NCI-H1092 treated with DMSO at 0.1 percent for 48 hours (cell line): ENCODE data around the gene CD3G.
"Not testable (repeated sequence)": the region's sequence is repeated elsewhere in the genome, so short reads cannot be mapped to it uniquely, and the experiment has no call there.

ENCODE experiments used
- DNase-seq: peaks from one replicate; lab custom pipeline; 2025; lab: John Stamatoyannopoulos, UW

Gene CD3G

DNA sequence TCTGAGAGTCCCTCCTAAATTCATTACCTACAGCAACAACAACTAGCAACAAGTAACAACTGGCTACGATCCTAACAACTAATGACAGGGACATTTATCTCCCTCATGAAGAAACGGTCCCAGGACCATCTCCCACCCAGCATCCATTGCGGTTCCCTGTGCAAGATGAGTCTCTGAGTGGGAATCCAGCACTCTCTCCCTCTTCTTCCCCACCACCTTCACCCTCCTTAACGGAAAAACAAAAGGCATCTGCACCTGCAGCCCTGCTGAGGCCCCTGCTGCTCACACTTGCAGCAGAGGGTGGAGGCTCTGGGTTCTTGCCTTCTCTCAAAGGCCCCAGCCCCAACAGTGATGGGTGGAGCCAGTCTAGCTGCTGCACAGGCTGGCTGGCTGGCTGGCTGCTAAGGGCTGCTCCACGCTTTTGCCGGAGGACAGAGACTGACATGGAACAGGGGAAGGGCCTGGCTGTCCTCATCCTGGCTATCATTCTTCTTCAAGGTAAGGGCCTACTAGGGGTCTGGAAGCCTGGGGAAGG is at the start of gene CD3G:
Gene CD3G, plus strand, starts transcription at position 364 of the 535 bp plus-strand sequence. Its CDS starts 80 bp downstream, at position 444.
- no peak for DNase-seq

DNA sequence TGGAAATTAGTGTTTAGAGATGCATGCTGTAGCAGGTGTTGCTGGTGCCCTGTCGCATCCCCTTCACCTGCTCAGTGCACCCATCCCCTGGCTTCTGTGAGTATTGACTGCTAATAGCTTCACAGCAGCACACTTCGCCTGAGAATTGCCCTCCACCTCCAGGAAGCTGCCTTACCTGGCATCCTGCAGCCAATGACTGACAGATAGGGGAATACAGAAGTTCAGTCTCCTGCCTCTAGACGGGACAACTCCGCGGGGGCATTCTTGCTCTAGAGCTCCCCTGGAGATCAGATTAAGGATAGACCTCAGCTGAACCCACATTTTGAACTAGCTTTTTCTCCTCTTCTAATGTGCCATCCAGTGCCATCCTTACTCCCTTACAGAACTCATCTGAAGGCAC is 48.9 kb upstream of the CD3G start:
- DNase-seq = no peak

DNA sequence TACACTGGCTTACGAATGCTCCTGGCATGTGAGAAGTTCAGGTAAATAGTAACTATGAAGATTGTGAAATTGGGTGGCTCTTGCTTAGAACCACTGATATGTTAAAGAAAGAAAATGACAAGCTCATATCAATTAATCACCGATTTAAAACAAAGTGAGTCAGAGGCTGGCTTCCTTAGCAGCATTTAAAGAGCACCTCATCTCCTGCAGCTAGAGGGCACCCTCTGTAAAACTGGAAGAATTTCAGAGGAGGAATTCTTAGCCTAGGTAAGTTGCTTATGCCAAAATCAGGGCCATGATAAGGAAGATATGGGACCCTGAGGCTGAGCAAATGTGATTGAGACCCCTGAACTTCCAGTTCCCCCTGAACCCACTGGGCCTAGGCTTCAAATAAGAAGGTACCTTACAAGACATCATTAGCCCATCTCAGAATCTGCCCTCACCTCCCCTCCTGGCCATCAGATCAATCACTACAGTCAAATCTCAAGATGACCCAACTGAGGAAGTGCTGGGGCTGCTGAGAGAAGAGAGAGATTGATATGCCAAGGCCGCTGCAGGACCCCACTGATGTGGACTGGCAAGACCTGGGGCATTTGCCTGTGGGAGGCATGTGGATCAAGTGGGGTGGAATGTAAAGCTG is 48.2 kb upstream of the CD3G start:
- no peak for DNase-seq

DNA sequence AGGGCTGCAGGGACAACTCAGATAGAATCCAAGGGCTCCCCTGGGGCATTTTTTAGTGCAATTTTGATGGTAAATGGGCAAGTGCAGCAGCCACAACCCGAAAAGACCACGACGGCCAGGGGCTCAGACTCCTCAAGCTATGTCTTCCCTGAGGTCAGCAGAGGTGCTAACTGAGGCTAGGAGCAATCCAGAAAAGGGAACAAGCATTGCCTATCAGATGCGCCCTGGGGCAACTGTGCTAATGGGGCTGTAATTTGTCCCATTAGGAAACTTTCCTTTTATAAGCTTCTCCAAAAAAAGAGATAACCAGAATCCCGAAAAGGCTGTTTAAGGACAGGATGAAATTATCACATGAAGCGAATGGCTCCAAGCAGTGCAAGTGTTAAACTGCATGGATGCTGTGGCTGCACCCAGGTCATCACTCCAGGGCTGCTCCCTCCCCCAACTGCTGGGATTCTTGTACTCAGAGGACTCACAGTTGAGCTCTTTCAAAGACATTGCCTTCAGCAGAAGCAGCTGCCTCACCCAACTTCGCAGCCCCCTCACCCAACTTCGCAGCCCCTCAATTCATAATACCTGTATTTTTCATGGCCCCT is 42.4 kb upstream of the CD3G start:
- no peak for DNase-seq

DNA sequence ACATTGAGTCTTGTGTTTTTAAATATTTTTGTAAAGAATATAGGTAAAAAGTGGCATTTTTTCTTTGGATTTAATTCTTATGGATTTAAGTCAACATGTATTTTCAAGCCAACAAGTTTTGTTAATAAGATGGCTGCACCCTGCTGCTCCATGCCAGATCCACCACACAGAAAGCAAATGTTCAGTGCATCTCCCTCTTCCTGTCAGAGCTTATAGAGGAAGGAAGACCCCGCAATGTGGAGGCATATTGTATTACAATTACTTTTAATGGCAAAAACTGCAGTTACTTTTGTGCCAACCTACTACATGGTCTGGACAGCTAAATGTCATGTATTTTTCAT is 39.9 kb upstream of the CD3G start:
- DNase-seq = no peak

DNA sequence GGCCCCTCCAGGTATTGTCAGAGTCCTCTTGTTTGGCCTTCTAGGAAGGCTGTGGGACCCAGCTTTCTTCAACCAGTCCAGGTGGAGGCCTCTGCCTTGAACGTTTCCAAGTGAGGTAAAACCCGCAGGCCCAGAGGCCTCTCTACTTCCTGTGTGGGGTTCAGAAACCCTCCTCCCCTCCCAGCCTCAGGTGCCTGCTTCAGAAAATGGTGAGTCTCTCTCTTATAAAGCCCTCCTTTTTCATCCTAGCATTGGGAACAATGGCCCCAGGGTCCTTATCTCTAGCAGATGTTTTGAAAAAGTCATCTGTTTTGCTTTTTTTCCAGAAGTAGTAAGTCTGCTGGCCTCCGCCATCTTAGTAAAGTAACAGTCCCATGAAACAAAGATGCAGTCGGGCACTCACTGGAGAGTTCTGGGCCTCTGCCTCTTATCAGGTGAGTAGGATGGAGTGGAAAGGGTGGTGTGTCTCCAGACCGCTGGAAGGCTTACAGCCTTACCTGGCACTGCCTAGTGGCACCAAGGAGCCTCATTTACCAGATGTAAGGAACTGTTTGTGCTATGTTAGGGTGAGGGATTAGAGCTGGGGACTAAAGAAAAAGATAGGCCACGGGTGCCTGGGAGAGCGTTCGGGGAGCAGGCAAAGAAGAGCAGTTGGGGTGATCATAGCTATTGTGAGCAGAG is 39.4 kb upstream of the CD3G start, which contains the start of gene CD3E:
Gene CD3E, plus strand, starts transcription at position 163 of the 681 bp plus-strand sequence. Its CDS starts 223 bp downstream, at position 386.
- DNase-seq = no peak

DNA sequence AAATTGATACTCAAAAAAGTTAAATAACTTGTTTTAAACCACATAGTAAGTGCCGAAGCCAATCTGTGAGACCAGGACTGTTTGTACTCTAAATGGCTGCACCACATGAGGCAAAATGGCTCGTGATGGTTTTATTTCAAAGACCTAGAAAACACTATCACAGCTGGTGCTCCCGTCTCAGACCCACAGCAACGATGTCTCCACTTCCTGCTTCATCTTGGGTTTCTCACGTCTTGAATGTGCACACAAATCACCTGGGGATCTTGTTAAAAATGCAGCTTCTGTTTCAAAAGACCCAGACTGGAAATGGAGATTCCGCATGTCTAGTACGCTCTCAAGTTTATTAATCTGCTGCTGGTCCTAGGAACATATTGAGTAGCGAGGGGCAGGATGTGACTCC is 38.4 kb upstream of the CD3G start:
- no peak for DNase-seq

DNA sequence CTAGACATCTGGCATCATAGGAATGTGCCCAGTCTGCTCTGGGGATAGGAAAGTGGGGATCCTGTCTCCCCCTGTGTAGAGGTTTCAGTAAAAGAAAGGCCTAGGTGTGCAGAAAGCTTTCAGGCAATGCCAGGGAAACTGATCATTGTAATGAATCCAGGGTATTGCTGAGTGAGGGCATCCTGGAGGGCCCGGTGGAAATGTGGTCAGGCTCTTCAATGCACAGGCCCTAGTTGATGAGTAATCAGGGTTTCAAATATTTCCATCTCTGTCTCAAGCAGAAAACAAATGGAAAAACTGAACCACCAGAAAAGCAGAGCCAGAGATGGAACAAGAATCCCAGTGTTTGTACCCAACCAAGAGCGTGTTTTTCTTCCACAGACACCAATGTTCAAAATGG is 37.6 kb upstream of the CD3G start:
- no peak for DNase-seq

DNA sequence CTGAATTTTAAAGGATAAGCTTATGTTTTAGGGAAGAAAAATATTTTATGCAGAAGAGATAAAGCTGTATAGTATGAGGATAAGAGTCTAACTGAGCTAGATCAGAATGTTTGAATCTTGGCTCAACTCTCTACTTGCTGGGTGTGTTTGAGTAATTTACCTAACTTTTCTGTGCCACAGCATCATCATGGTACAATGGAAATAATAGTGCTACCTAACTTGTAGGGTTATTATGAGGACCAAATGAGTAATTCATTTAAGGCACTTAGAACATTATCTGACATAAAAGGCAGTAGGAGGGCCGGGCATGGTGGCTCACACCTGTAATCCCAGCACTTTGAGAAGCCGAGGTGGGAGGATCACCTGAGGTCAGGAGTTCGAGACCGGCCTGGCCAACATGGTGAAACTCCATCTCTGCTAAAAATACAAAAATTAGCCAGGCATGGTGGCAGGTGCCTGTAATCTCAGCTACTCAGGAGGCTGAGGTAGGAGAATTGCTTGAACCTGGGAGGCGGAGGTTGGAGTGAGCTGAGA is 35.1 kb upstream of the CD3G start:
- DNase-seq = not testable (repeated sequence)

DNA sequence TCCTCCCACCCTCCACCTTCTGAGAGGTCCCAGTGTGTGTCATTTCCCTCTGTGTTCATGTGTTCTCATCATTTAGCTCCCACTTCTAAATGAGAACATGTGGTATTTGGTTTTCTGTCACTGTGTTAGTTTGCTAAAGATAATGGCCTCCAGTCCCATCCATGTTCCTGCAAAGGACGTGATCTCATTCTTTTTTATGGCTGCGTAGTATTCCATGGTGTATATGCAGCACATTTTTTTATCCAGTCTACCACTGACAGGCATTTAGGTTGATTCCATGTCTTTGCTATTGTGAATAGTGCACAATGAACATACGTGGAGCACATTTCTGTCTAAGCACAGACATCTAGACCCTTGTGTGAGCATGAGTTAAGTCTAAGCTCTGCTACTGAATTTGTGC is 33.9 kb upstream of the CD3G start:
- no peak for DNase-seq

DNA sequence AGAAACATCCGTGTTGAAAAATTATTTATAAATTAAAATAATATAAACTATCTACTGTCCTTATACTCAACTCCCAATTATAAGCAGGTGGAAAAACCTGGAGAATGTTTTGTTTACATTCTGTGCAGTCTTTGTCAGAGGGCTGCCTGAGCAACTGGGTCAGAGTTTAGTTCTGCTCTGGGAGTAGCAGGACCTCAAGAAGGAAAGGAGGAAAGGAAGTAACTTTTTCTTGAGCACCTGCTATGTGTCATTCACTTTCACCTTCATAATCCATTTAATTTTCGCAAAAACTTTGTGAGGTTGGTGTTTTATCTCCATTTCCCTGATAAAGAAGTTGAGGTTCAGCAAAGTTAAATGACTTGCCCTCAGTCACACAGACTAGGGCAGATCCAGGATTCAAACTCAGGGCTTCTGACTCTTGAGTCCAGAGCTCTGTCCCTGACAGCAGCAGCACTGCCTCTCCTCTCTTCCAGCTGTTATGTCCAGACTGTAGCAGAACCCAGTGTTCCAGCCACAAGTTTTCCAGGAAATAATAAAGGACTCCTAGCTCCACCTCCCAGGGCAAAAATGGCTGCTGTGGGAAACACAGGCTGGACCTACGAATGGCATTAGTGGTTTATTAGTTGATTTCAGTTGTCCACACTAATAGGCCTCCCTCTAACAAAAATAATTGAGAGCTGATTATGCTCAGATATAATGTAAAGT is 33.2 kb upstream of the CD3G start:
- DNase-seq = no peak

DNA sequence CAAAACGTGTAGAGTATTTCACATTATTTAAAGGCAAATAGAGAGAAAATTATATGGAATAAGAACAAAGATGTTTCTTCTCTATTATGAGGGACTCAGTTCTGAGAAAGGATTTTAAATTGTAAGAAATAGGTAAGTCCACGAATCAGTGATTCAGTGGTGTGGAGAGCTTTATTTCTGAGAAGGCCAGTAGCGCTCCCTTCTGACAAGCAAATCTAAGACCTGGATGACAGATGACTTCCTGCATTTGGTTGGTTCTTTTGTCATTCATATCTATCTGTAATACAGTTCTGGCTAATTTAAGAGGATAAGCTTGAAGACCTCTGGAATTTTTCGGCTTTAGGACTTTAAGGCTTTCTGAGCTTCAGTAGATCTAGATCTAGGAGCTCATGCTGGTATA is 32.6 kb upstream of the CD3G start:
- no peak for DNase-seq

DNA sequence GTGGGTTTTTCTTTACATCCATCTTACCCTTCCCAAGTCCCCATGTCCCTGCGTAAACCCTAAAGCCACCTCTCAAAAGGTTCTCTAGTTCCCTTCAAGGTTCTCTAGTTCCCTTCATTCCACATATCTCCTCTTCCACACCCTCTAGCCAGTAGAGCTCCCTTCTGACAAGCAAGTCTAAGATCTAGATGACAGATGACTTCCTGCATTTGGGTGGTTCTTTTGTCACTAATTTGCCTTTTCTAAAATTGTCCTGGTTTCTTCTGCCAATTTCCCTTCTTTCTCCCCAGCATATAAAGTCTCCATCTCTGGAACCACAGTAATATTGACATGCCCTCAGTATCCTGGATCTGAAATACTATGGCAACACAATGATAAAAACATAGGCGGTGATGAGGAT is 31.8 kb upstream of the CD3G start:
- DNase-seq = no peak

DNA sequence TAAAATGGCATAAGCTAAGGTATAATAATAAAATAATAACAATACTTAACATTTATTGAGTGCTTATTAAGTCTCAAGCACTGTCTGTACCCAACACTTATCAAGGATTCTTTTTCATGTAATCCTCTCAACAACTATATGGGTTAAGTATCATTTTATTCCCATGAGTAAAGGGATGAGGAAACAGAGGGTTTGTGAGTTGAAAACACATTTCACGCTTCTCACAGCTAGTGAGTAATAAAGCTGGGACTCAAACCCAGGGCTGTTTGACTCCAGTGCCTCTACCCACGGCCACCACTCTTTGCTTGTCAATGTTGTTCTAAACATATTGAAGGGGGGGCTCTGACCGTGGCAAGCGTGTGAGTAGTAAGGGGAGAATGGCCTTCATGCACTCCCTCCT is 30.9 kb upstream of the CD3G start:
- no peak for DNase-seq

DNA sequence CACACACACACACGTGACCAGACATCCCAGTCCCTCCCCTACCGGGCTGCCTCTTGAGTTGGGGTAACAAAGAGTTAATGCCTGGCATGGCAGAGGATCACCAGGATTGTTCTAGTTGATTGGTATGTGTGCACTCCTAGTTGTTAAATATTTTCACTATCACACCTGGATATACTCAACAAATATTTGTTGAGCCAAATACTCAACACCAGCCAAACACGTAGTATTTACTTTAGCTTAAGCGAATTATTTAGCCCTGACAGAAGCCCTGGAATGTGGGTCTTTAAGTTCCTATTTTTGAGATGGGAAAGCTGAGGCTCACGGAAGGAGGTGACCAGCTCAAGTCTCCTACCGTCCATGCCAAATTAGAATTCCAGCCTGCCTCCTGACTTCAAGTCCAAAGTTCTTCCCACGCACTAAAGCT is 29.1 kb upstream of the CD3G start:
- DNase-seq = no peak

DNA sequence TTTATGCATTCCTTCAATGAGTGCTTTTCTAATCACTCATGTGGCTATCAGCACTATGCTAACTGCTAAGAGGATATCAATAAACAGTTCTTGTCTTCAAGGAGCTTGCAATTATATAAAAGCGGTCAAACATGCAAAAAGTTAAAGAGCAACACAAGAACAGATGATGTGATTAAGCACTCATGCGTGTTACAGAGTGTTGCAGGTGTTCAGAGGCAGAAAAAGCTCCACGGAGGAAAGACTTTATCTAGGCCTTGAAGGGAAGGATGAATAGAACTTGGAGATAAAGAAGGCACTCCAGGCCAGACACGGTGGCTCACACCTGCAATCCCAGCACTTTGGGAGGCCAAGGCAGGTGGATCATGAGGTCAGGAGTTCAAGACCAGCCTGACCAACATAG is 26.0 kb upstream of the CD3G start:
- DNase-seq = no peak

DNA sequence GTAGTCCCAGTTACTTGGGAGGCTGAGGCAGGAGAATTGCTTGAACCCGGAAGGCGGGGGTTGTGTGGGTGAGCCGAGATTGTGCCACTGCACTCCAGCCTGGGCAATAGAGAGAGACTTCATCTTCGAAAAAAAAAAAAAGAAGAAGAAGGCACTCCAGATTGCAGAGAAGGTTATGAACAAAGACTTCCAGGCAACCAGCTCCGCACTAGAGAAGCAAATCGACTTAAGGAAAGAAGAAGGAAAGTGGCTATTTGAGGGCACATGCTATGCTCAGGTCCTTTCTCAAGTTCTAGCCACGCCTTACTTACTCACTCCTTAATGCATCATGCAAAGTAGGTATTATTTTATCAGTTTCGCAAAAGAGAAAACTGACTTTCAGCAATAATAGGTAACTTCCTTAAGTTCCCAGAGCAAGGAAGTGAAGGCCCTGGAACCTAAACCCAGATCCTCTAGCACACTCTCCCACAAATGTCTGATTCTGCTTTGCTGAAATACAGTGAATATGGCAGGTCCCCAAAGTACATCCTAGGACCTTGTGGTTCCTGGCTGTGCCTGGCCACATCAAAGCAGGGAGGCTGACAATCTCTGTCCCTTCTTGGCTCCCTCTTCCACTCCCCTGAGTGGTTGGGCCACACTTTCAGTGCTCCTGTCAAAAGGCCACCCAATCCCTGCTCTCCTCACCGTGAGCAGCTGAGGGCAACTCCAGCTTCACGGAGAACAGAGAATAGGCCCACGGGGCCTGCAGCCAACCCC is 25.4 kb upstream of the CD3G start:
- no peak for DNase-seq

DNA sequence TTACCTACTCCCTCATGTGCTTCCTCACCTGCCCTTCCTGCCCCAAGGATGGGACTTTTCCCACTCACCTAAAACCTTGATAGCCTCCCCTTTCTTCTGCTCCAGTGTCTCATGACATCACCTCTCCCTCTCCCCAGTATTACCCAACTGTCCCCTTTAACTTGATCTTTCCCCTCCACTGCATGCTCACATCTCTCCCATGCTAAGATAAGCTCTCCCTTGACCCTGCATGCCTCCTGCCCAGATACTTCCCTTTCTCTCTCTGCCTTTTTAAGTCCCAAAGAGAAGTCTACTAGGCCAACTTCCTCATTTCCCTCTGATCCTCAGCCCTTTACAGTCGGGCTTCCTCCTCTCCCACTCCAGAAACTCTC is 24.8 kb upstream of the CD3G start:
- DNase-seq = no peak

DNA sequence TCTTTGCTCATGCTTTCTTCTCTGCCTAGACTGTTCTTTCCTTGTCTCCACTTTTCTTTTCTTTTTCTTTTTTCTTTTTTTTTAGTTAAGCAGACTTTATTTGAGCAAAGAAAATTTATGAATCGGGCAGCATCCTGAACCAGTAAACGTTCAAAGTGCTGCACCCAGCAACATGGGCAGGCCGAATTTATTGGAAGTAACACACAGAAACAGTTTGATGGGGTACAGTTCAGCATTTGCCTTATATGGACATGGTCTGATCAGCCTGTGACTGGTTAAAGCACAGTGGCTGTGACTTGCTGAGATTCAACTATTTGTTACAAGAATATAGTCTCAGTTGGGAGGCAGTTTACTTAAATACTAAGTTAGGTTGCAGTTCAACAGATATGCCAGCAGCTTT is 23.6 kb upstream of the CD3G start:
- DNase-seq = no peak

DNA sequence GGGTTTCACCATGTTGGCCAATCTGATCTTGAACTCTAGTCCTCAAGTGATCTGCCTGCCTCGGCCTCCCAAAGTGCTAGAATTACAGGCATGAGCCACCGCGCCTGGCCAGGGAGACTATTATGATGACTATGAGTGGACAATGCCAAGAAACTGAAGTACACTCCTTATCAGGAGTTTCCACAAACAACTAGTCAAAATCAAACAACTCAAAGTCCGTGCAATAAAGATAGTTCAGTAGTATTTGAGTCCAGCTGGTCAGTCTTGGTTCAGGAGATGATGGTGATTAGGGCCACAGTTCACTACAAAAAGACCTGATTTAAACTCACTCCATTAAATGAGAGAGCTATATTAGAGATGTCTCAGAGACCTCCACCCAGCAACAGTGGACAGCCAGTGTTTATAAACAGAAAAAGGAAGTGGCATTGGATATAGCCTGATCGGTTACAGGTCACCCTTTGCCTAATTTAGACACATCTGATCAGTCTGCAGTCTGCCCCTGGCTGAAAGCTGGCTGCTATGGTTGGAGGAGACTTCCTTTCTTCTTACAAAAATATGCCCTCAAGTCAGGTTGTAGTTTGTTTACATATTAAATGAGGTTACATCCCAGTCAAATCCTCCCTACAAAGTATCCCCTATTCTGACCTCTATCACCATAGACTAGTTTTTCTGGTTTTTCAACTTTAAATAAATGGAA is 22.6 kb upstream of the CD3G start:
- no peak for DNase-seq

DNA sequence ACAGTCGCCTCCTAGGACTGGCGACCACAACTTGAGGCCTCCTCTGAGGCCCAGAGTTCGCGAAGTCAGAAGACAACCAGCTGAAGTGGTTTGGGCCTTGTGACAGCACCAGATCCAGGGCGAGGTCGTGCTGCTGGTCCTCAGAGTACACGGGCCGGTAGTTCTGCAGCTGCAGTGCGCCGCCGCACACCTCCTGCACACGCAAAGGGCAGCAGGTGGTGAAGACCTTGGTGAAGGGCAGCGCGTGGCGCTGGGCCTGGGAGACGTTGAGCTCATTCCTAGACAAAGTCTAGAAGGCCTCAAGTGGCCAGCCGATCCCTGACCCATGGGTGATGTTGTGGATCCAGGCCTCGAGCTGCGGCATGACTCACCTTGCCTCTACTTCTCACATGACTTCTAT is 21.4 kb upstream of the CD3G start:
- no peak for DNase-seq
